Fibroblast of peridontal ligament (primary cell): ENCODE measurements around the gene RECQL.
"Not testable (repeated sequence)": the region's sequence is repeated elsewhere in the genome, so short reads cannot be mapped to it uniquely, and the experiment has no call there.

Source experiments
- DNase-seq: peaks from one replicate; pipeline ENCODE4 v3.0.0-alpha.2; 2010; ENCODE audit errors: extremely low read depth

Gene RECQL

GRCh38 chr12:21502872-21503271 is 1.4 kb upstream of the RECQL start:
- no peak for DNase-seq

- peak; percentile 35 for DNase-seq
These were observed 695 bp upstream of the RECQL start for GRCh38 chr12:21502164-21502496.

- no peak for DNase-seq
These were observed 613 bp downstream of the RECQL start for GRCh38 chr12:21500786-21501257.

GRCh38 chr12:21499765-21500164 is 1.7 kb downstream of the RECQL start:
- DNase-seq = no peak

GRCh38 chr12:21485998-21486397 is 15.4 kb downstream of the RECQL start:
- no peak for DNase-seq

GRCh38 chr12:21483531-21483930 is 17.9 kb downstream of the RECQL start:
- no peak for DNase-seq

GRCh38 chr12:21478756-21479455 is 22.5 kb downstream of the RECQL start:
- no peak for DNase-seq

- DNase-seq = peak; percentile 68
These were observed 24.5 kb downstream of the RECQL start for GRCh38 chr12:21476949-21477348.

GRCh38 chr12:21475552-21475951 is 25.9 kb downstream of the RECQL start:
- no peak for DNase-seq

- no peak for DNase-seq
These were observed 29.1 kb downstream of the RECQL start for GRCh38 chr12:21472197-21472823.

GRCh38 chr12:21471294-21471693 is 30.1 kb downstream of the RECQL start:
- no peak for DNase-seq

- DNase-seq = not testable (repeated sequence)
These were observed 34.1 kb downstream of the RECQL start for GRCh38 chr12:21467334-21467733.

- no peak for DNase-seq
These were observed 42.0 kb downstream of the RECQL start for GRCh38 chr12:21459474-21459873.

- no peak for DNase-seq
These were observed 45.1 kb downstream of the RECQL start for GRCh38 chr12:21456291-21456780.

GRCh38 chr12:21453312-21453852 is 48.1 kb downstream of the RECQL start:
- DNase-seq = no peak

GRCh38 chr12:21451529-21451928 is 49.9 kb downstream of the RECQL start:
- no peak for DNase-seq

- DNase-seq = no peak
These were observed 57.0 kb downstream of the RECQL start for GRCh38 chr12:21444193-21445146.

GRCh38 chr12:21439347-21439746 is 62.1 kb downstream of the RECQL start:
- DNase-seq = no peak

- DNase-seq = peak; percentile 20
These were observed 62.8 kb downstream of the RECQL start for GRCh38 chr12:21438643-21439042.

GRCh38 chr12:21434699-21435098 is 66.7 kb downstream of the RECQL start:
- DNase-seq = no peak

GRCh38 chr12:21433525-21433924 is 67.9 kb downstream of the RECQL start:
- no peak for DNase-seq

- DNase-seq = no peak
These were observed 71.4 kb downstream of the RECQL start for GRCh38 chr12:21429994-21430393.
